ENCODE measurements around the gene CSF1.
"Not testable (repeated sequence)": the region's sequence is repeated elsewhere in the genome, so short reads cannot be mapped to it uniquely, and the experiment has no call there.

The CSF1 gene

GRCh38 chr1:109910123-109910962 lies at the start of gene CSF1:
CSF1 (plus strand) TSS chr1:109910849; CDS start chr1:109911024, 175 bp downstream.
- DNase-seq (ENCODE audit: low read depth, low spot score) = peak; percentile 41

- DNase-seq (ENCODE audit: low read depth, low spot score) = not testable (repeated sequence)
Observed at GRCh38 chr1:109861616-109862015, 49.0 kb upstream of the CSF1 start.

- DNase-seq (ENCODE audit: low read depth, low spot score) = no peak
Observed at GRCh38 chr1:109863667-109864046, 47.0 kb upstream of the CSF1 start.

GRCh38 chr1:109864047-109864822 lies 46.4 kb upstream of the CSF1 start:
- no peak for DNase-seq (ENCODE audit: low read depth, low spot score)

GRCh38 chr1:109864930-109865612 lies 45.6 kb upstream of the CSF1 start:
- DNase-seq (ENCODE audit: low read depth, low spot score) = no peak

- DNase-seq (ENCODE audit: low read depth, low spot score) = no peak
Observed at GRCh38 chr1:109866071-109866470, 44.6 kb upstream of the CSF1 start.

- DNase-seq (ENCODE audit: low read depth, low spot score) = no peak
Observed at GRCh38 chr1:109873278-109874175, 37.1 kb upstream of the CSF1 start.

- DNase-seq (ENCODE audit: low read depth, low spot score) = no peak
Observed at GRCh38 chr1:109874445-109874844, 36.2 kb upstream of the CSF1 start.

- DNase-seq (ENCODE audit: low read depth, low spot score) = no peak
Observed at GRCh38 chr1:109875874-109876273, 34.8 kb upstream of the CSF1 start.

- no peak for DNase-seq (ENCODE audit: low read depth, low spot score)
Observed at GRCh38 chr1:109876617-109877316, 33.9 kb upstream of the CSF1 start.

- DNase-seq (ENCODE audit: low read depth, low spot score) = no peak
Observed at GRCh38 chr1:109877317-109877771, 33.3 kb upstream of the CSF1 start.

- DNase-seq (ENCODE audit: low read depth, low spot score) = no peak
Observed at GRCh38 chr1:109877776-109878175, 32.9 kb upstream of the CSF1 start.

GRCh38 chr1:109878531-109879104 lies 32.0 kb upstream of the CSF1 start:
- no peak for DNase-seq (ENCODE audit: low read depth, low spot score)

GRCh38 chr1:109879371-109879770 lies 31.3 kb upstream of the CSF1 start:
- DNase-seq (ENCODE audit: low read depth, low spot score) = not testable (repeated sequence)

- DNase-seq (ENCODE audit: low read depth, low spot score) = no peak
Observed at GRCh38 chr1:109879881-109880525, 30.6 kb upstream of the CSF1 start.

- DNase-seq (ENCODE audit: low read depth, low spot score) = no peak
Observed at GRCh38 chr1:109880971-109881894, 29.4 kb upstream of the CSF1 start.

- DNase-seq (ENCODE audit: low read depth, low spot score) = no peak
Observed at GRCh38 chr1:109881906-109882287, 28.8 kb upstream of the CSF1 start.

All from activated naive CD8-positive, alpha-beta T cell treated with anti-CD3 and anti-CD28 coated beads, Interleukin-2, amount 50 U/mL, for 16 hours (primary cell).